ENCODE measurements around the gene GABRB1. TPM values are rescaled to one million over a fixed set of nuclear protein-coding genes. Genes with fewer than 3 reads are reported as not detected.

The GABRB1 gene
- total and polyA plus RNA-seq, 2 of the 8 experiments (the other 6 are each of a cell fraction or from before 2014, with no cell fraction given), result 0.22 to 0.38 TPM

GRCh38 chr4:47451657-47452056 lies 420.3 kb downstream of the GABRB1 start:
- Histone ChIP-seq H4K91ac (replicated peaks; ENCODE audit: insufficient read length, low read length) (no peak overlapping the region), H3K9me3 (ENCODE audit: insufficient read depth in 2 of 2, low read depth in 1 of 2, low read length in 1 of 2) (no peaks in the 10 kb centered on the region), H3K4me1 (replicated peaks in 1 of 4; ENCODE audit: control insufficient read depth in 3 of 4, insufficient read depth in 4 of 4, low read length in 3 of 4) (no peaks in the 10 kb centered on the region), H3K9ac (replicated peaks in 1 of 4; ENCODE audit: extremely low read depth in 1 of 4, low read depth in 3 of 4, low read length in 3 of 4) (no peak overlapping the region), H3K27me3 (replicated peaks in 1 of 4; ENCODE audit: control insufficient read depth in 3 of 4, extremely low read depth in 1 of 4, insufficient read depth in 3 of 4, low read length in 3 of 4) (no peaks in the 10 kb centered on the region), H3K56ac (replicated peaks; ENCODE audit: insufficient read length, low read depth, low read length) (no peak overlapping the region), H2AFZ (ENCODE audit: low read length) (no peak overlapping the region), H2BK12ac (ENCODE audit: low read depth, low read length) (no peak overlapping the region), H3K18ac (ENCODE audit: extremely low read depth, low read length) (no peak overlapping the region), H3K36me3 (ENCODE audit: control insufficient read depth in 2 of 4, insufficient read depth in 4 of 4, low read length in 3 of 4) (no peaks in the 10 kb centered on the region; a peak in 2 of 8 replicates), H3K79me2 (ENCODE audit: control insufficient read depth in 1 of 2, insufficient read depth in 2 of 2, low read length in 2 of 2) (no peaks in the 10 kb centered on the region), H2BK5ac (ENCODE audit: low read depth, low read length) (no peak overlapping the region), H3K4ac (replicated peaks; ENCODE audit: insufficient read length, low read depth, low read length) (no peak overlapping the region), H3K23me2 (ENCODE audit: low read depth, low read length) (no peaks in the 10 kb centered on the region), H2BK15ac (ENCODE audit: low read length) (no peak overlapping the region), H4K8ac (ENCODE audit: extremely low read depth, insufficient read depth, low read length) (no peak overlapping the region), H3K27ac (ENCODE audit: low read depth, low read length) (no peak overlapping the region), H3K4me3 (ENCODE audit: extremely low read depth in 1 of 4, insufficient read depth in 2 of 4, low read depth in 3 of 4, low read length in 4 of 4) (no peak overlapping the region), H3K4me2 (ENCODE audit: insufficient read depth in 1 of 2, low read depth in 2 of 2, low read length in 2 of 2) (no peak overlapping the region), H3K14ac (ENCODE audit: insufficient read length) (no peak overlapping the region), H3K23ac (ENCODE audit: insufficient read length) (no peak overlapping the region), H2BK120ac (replicated peaks; ENCODE audit: low read depth, low read length) (no peak overlapping the region), H4K5ac (ENCODE audit: insufficient read length, low read depth, low read length) (no peak overlapping the region), H3K79me1 (ENCODE audit: low read depth, low read length) (no peaks in the 10 kb centered on the region), H2BK20ac (ENCODE audit: low read length) (no peak overlapping the region), H2AK5ac (ENCODE audit: low read depth, low read length) (no peak overlapping the region), H4K20me1 (replicated peaks in 1 of 2; ENCODE audit: control insufficient read depth in 1 of 2, insufficient read depth in 2 of 2, low read length in 2 of 2) (no peaks in the 10 kb centered on the region)
- DNase-seq (ENCODE audit: low read depth in 1 of 2, low spot score in 2 of 2) (no peak), FAIRE-seq (no peak)
- ChIA-PET CTCF (ENCODE audit: partially characterized antibody) (interaction anchor here (1.1 kb wide), 1 partner anchor 8 kb away, joined by 3 read pairs; no protein-coding TSS in a partner anchor), POLR2A (ENCODE audit: partially characterized antibody) (no interaction called here)
- WGBS, 2 experiments (ENCODE audit: extremely low coverage in 1 of 2, insufficient coverage in 1 of 2, insufficient read length in 1 of 2, insufficient replicate concordance in 2 of 2, low coverage in 1 of 2, low lambda C conversion rate in 2 of 2, missing lambda C conversion rate in 1 of 2), result 65% methylated on average over 4 of the region's 4 CpGs; no CpG with 5 or more reads in 1 of the 2 experiments
- TF ChIP-seq SIX5 (IDR thresholded peaks at IDR 0.05; ENCODE audit: low read depth, low read length) (no peak), E2F6 (IDR thresholded peaks at IDR 0.05) (no peak), POU5F1 (IDR thresholded peaks at IDR 0.05; ENCODE audit: low read depth, low read length) (no peak), CTCF (IDR thresholded peaks at IDR 0.05; ENCODE audit: control extremely low read depth in 1 of 3, insufficient read depth in 1 of 3, low read depth in 1 of 3, low read length in 3 of 3) (no peak), NANOG (IDR thresholded peaks at IDR 0.05; ENCODE audit: insufficient read depth, low read depth, low read length, poor library complexity, severe bottlenecking) (no peak), CTBP2 (IDR thresholded peaks at IDR 0.05; ENCODE audit: borderline replicate concordance, insufficient read depth, insufficient read length, low read length) (no peak), MAFK (IDR thresholded peaks at IDR 0.05; ENCODE audit: low read depth, low read length) (no peak), USF2 (IDR thresholded peaks at IDR 0.05; ENCODE audit: low read length) (no peak), BACH1 (IDR thresholded peaks at IDR 0.05; ENCODE audit: low read length) (no peak), CHD1 (IDR thresholded peaks at IDR 0.05; ENCODE audit: low read depth, low read length) (no peak)

All from H1 (cell line).